ENCODE results near the gene GPER1. TPM values are rescaled to one million over a fixed set of nuclear protein-coding genes. Genes with fewer than 3 reads are reported as not detected.

Gene GPER1
- total and polyA plus RNA-seq, 2 experiments from 2014 or later, result 0.89 TPM; not detected in 1

GRCh38 chr7:1109581-1110310 lies 21.8 kb downstream of the GPER1 start:
- peaks cover 59% of the 10 kb centered on the region for H3K79me2 ChIP-seq (replicated peaks; ENCODE audit: insufficient read depth)
- no peaks in the 10 kb centered on the region; the same call in 2 of the 3 replicates for H3K36me3 Mint-ChIP-seq (ENCODE audit: low read depth)
- TF ChIP-seq ETS1 (IDR thresholded peaks at IDR 0.05), result no peak
- H3K4me2 ChIP-seq, result no peak overlapping the region
- H3K9me3 Mint-ChIP-seq, result no peaks in the 10 kb centered on the region
- H3K9me2 ChIP-seq (ENCODE audit: insufficient read depth), result no peaks in the 10 kb centered on the region
- no peak overlapping the region for H3K27ac ChIP-seq (ENCODE audit: low read depth)
- H3K27me3 Mint-ChIP-seq (ENCODE audit: insufficient read depth, low read depth, poor library complexity), result peaks cover 2% of the 10 kb centered on the region
- H3K4me1 ChIP-seq (ENCODE audit: insufficient read depth), result no peaks in the 10 kb centered on the region
- peaks cover 5% of the 10 kb centered on the region; the same call in 1 of the 2 replicates for H4K20me1 ChIP-seq (replicated peaks; ENCODE audit: insufficient read depth)
- no peaks in the 10 kb centered on the region for H3K27me3 ChIP-seq (ENCODE audit: insufficient read depth)
- H2AFZ ChIP-seq, result no peak overlapping the region
- H3K4me3 ChIP-seq, result no peak overlapping the region
- H3F3A ChIP-seq (replicated peaks; ENCODE audit: low read depth), result no peaks in the 10 kb centered on the region
- no peak overlapping the region for H3K27ac Mint-ChIP-seq
- no peak overlapping the region for H3K4me3 Mint-ChIP-seq
- no peaks in the 10 kb centered on the region; the same call in 2 of the 3 replicates for H3K4me1 Mint-ChIP-seq
- ATAC-seq (no peak), DNase-seq (ENCODE audit: low spot score) (no peak)
- H3K36me3 ChIP-seq (ENCODE audit: insufficient read depth), result no peaks in the 10 kb centered on the region

DNA sequence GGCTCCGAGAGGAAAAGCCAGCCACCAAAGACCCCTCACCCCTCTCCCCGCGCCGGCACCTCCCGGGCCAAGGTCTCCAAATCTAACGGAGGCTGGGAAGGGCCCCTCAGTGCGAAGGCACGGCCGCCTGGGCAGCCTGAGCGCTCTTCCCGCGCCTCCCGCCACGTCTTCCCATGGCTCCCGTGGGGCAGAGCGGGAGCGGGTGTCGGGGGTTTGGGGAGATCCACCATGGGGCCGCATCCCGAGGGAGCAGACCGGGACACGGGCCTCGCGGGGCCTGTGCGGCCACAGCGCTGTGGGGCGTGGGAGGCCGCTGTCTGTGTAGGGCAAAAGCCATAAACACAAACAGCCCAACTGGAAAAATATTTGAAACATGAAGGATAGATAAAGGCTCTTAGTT lies 22.4 kb downstream of the GPER1 start:
- Mint-ChIP-seq H3K36me3 (ENCODE audit: low read depth) (no peaks in the 10 kb centered on the region; the same call in 2 of the 3 replicates), H3K4me3 (no peak overlapping the region), H3K27me3 (ENCODE audit: insufficient read depth, low read depth, poor library complexity) (peaks cover 4% of the 10 kb centered on the region), H3K4me1 (no peaks in the 10 kb centered on the region; the same call in 2 of the 3 replicates), H3K27ac (no peak overlapping the region), H3K9me3 (no peaks in the 10 kb centered on the region)
- Histone ChIP-seq H3K27me3 (ENCODE audit: insufficient read depth) (no peaks in the 10 kb centered on the region), H4K20me1 (replicated peaks; ENCODE audit: insufficient read depth) (peaks cover 7% of the 10 kb centered on the region; the same call in 1 of the 2 replicates), H2AFZ (no peak overlapping the region), H3K27ac (ENCODE audit: low read depth) (no peak overlapping the region), H3K4me2 (no peak overlapping the region), H3F3A (replicated peaks; ENCODE audit: low read depth) (no peaks in the 10 kb centered on the region), H3K4me3 (no peak overlapping the region), H3K79me2 (replicated peaks; ENCODE audit: insufficient read depth) (peaks cover 53% of the 10 kb centered on the region), H3K36me3 (ENCODE audit: insufficient read depth) (no peaks in the 10 kb centered on the region), H3K4me1 (ENCODE audit: insufficient read depth) (no peaks in the 10 kb centered on the region), H3K9me2 (ENCODE audit: insufficient read depth) (no peaks in the 10 kb centered on the region)
- ATAC-seq, result peak; percentile 21; the same call in 2 of the 3 replicates
- DNase-seq (ENCODE audit: low spot score), result no peak
- no peak for TF ChIP-seq REST (IDR thresholded peaks at IDR 0.05; ENCODE audit: unreplicated experiment)
- TF ChIP-seq EZH2phosphoT487 (IDR thresholded peaks at IDR 0.05; ENCODE audit: unreplicated experiment), result no peak
- no peak for TF ChIP-seq ETS1 (IDR thresholded peaks at IDR 0.05)
- TF ChIP-seq POLR2AphosphoS5 (IDR thresholded peaks at IDR 0.05; ENCODE audit: low read depth), result no peak
- TF ChIP-seq STAT1 (IDR thresholded peaks at IDR 0.05; ENCODE audit: unreplicated experiment), result no peak
- TF ChIP-seq, protein P1, sequence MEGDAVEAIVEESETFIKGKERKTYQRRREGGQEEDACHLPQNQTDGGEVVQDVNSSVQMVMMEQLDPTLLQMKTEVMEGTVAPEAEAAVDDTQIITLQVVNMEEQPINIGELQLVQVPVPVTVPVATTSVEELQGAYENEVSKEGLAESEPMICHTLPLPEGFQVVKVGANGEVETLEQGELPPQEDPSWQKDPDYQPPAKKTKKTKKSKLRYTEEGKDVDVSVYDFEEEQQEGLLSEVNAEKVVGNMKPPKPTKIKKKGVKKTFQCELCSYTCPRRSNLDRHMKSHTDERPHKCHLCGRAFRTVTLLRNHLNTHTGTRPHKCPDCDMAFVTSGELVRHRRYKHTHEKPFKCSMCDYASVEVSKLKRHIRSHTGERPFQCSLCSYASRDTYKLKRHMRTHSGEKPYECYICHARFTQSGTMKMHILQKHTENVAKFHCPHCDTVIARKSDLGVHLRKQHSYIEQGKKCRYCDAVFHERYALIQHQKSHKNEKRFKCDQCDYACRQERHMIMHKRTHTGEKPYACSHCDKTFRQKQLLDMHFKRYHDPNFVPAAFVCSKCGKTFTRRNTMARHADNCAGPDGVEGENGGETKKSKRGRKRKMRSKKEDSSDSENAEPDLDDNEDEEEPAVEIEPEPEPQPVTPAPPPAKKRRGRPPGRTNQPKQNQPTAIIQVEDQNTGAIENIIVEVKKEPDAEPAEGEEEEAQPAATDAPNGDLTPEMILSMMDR (conservative IDR thresholded peaks at IDR 0.05; ENCODE audit: low read depth in 2 of 2), result no peak
- TF ChIP-seq NANOG (IDR thresholded peaks at IDR 0.05; ENCODE audit: borderline replicate concordance), result no peak
- no peak for TF ChIP-seq EZH2 (IDR thresholded peaks at IDR 0.05; ENCODE audit: low read depth, unreplicated experiment)
- no peak for TF ChIP-seq ZNF114 (CRISPR knock-in tag; IDR thresholded peaks at IDR 0.05)
- TF ChIP-seq JUNB (IDR thresholded peaks at IDR 0.05; ENCODE audit: unreplicated experiment), result no peak
- TF ChIP-seq CREB1 (CRISPR knock-in tag; IDR thresholded peaks at IDR 0.05; ENCODE audit: low read depth), result no peak
